Chondrocyte (in vitro differentiated cells): ENCODE data around the gene DOCK2. TPM values are rescaled to one million over a fixed set of nuclear protein-coding genes. Genes with fewer than 3 reads are reported as not detected.

Experiments used
- DNase-seq: peaks from one replicate; pipeline ENCODE4 v3.0.0; 2021; ENCODE audit warnings: mixed read lengths, low spot score
- H3K27ac Mint-ChIP-seq: one replicate; pipeline ENCODE4 v1.8.0; 2021; ENCODE audit warnings: mild to moderate bottlenecking, moderate library complexity, mixed read lengths; ENCODE audit not compliant: unreplicated experiment
- H3K27me3 Mint-ChIP-seq: 2 replicates; pipeline ENCODE4 v1.8.0; 2021; ENCODE audit warnings: low read depth, mixed read lengths
- H3K36me3 Mint-ChIP-seq: 2 replicates; pipeline ENCODE4 v1.8.0; 2021; ENCODE audit warnings: low read depth, mixed read lengths
- H3K4me1 Mint-ChIP-seq: 2 replicates; pipeline ENCODE4 v1.8.0; 2021; ENCODE audit warnings: low read depth, mild to moderate bottlenecking, mixed read lengths
- H3K4me3 Mint-ChIP-seq: one replicate; pipeline ENCODE4 v1.8.0; 2021; ENCODE audit warnings: mild to moderate bottlenecking, moderate library complexity, mixed read lengths; ENCODE audit not compliant: unreplicated experiment
- H3K9me3 Mint-ChIP-seq: 2 replicates; pipeline ENCODE4 v1.8.0; 2021; ENCODE audit warnings: low read depth, mixed read lengths
- microRNA-seq: library from miRNA; unstranded; fragments of <30 nt; microRNA quantifications from one replicate; pipeline ENCODE4 v1.2.0, GENCODE V29; 2020; ENCODE audit warnings: borderline number of aligned reads
- total RNA-seq: library from RNA; stranded (reverse); gene quantifications from 3 replicates; pipeline ENCODE4 v1.2.1, GENCODE V29; 2021
- TF ChIP-seq, protein P1 (sequence below): fragments of 200-600 bp; sonication (generic); IDR thresholded peaks from 2 replicates; pipeline ENCODE4 v1.5.0; 2021; ENCODE audit warnings: antibody characterized with exemption, mild to moderate bottlenecking, moderate library complexity

Gene DOCK2
- total RNA-seq, 1 donor from 2014 or later = 3.1 TPM

DNA sequence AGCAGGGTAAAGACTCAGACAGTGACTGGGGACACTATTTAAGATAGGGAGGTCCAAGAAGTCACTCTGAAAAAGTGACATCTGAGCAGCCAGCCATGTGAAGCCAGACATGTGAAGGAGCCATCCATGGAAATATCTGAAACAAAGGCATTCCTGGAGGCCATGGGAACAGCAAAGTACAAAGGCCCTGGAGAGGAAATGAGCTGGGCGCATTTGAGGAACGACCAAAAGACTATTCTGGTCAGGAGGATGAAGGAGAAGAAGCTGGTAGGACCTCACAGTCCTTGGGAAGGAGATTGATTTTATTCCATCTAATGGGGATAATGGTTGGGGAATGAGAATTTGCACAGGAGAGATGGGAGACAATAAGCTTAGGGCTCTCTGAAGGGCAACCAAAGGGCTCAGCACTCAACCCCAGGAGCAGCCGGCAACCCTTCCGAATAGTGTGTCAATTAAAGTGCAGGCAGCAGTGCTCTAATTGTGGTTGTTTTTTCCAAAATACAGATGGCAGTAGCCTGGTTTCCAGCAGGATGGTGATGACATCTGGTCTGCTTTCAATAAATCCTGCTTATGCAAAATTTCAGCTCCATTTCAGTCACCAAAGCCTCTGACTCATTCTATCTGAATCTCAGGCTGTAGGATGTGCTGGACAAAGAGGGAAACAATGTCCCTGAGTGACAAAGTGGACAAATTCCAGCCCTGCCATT is 495.3 kb downstream of the DOCK2 start:
- Mint-ChIP-seq H3K27me3 (no peaks in the 10 kb centered on the region), H3K4me3 (no peak overlapping the region), H3K27ac (peak overlapping the region; percentile 70), H3K36me3 (peaks cover 2% of the 10 kb centered on the region), H3K9me3 (peaks cover 9% of the 10 kb centered on the region), H3K4me1 (peaks cover 43% of the 10 kb centered on the region)
- no peak for DNase-seq
- TF ChIP-seq, protein P1, sequence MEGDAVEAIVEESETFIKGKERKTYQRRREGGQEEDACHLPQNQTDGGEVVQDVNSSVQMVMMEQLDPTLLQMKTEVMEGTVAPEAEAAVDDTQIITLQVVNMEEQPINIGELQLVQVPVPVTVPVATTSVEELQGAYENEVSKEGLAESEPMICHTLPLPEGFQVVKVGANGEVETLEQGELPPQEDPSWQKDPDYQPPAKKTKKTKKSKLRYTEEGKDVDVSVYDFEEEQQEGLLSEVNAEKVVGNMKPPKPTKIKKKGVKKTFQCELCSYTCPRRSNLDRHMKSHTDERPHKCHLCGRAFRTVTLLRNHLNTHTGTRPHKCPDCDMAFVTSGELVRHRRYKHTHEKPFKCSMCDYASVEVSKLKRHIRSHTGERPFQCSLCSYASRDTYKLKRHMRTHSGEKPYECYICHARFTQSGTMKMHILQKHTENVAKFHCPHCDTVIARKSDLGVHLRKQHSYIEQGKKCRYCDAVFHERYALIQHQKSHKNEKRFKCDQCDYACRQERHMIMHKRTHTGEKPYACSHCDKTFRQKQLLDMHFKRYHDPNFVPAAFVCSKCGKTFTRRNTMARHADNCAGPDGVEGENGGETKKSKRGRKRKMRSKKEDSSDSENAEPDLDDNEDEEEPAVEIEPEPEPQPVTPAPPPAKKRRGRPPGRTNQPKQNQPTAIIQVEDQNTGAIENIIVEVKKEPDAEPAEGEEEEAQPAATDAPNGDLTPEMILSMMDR = no peak

Small RNA genes lying within 50 kb of the gene (microRNA-seq; reads per million reads assigned to microRNA genes)
- gene MIR378E = not detected

Other genes with a start within 250 kb of the DOCK2 start
- gene SPDL1, start 53.5 kb upstream of the DOCK2 start, total RNA-seq = 21.4 to 42.1 TPM (median 22.3 TPM) in 3 replicates